ENCODE data around the gene EPHA10.
"Not testable (repeated sequence)": the region's sequence is repeated elsewhere in the genome, so short reads cannot be mapped to it uniquely, and the experiment has no call there.

EPHA10 gene

DNA sequence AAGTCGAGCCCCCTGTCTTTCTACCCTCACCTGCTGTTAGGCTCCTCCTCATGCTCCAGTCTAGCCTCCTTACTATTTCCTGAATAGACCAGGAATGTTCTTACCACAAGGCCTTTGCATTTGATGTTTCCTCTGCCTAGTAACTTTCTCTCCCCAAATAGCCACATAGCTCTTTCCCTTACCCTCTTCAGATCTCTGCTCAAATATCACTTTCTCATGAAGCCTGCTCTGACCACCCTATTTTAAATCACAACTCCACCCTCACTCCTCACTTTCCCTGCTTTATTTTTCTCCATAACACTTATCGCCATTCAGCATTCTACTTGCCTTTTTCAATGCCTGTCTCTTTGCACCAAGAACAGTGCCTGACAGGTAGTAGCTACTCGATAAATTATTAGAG lies 79.2 kb downstream of the EPHA10 start:
- CTCF ChIA-PET = interaction anchor here (1.4 to 14.9 kb wide), 2 partner anchors 10 to 83 kb away, joined by 4 to 359 read pairs; partner anchors contain the start of gene GNL2
- DNase-seq (ENCODE audit: extremely low spot score) = no peak
- POLR2A ChIA-PET = no interaction called here
- TF ChIP-seq, protein P1, sequence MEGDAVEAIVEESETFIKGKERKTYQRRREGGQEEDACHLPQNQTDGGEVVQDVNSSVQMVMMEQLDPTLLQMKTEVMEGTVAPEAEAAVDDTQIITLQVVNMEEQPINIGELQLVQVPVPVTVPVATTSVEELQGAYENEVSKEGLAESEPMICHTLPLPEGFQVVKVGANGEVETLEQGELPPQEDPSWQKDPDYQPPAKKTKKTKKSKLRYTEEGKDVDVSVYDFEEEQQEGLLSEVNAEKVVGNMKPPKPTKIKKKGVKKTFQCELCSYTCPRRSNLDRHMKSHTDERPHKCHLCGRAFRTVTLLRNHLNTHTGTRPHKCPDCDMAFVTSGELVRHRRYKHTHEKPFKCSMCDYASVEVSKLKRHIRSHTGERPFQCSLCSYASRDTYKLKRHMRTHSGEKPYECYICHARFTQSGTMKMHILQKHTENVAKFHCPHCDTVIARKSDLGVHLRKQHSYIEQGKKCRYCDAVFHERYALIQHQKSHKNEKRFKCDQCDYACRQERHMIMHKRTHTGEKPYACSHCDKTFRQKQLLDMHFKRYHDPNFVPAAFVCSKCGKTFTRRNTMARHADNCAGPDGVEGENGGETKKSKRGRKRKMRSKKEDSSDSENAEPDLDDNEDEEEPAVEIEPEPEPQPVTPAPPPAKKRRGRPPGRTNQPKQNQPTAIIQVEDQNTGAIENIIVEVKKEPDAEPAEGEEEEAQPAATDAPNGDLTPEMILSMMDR (IDR thresholded peaks at IDR 0.05; ENCODE audit: control extremely low read depth, extremely low read depth, low read depth, missing control alignments) = no peak

DNA sequence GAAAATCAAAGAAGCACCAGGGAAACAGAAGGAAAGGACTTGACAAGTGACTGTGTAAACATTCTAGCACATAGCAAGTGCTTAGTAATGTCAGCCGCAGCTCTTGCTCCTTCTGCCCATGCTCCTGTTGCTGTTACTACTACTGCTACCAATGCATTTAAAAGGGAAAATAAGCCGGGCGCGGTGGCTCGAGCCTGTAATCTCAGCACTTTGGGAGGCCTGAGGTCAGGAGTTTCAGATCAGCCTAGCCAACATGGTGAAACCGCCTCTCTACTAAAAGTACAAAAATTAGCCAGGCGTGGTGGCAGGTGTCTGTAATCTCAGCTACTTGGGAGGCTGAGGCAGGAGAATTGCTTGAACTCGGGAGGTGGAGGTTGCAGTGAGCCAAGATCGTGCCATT lies 80.7 kb downstream of the EPHA10 start:
- CTCF ChIA-PET = interaction anchor here (0.7 to 14.9 kb wide), 8 partner anchors 9 to 228 kb away, joined by 4 to 359 read pairs (median 7); partner anchors contain the start of genes CDCA8, GNL2 and MEAF6
- DNase-seq (ENCODE audit: extremely low spot score); POLR2A ChIA-PET: not testable (repeated sequence)

GRCh38 chr1:37682334-37682987 lies 82.5 kb downstream of the EPHA10 start:
- CTCF ChIA-PET = interaction anchor here (0.6 to 14.9 kb wide), 45 partner anchors 8 to 226 kb away, joined by 3 to 359 read pairs (median 4); partner anchors contain the start of genes CDCA8, DNALI1, GNL2 and MEAF6
- peak; percentile 71 for DNase-seq (ENCODE audit: extremely low spot score)
- POLR2A ChIA-PET = no interaction called here
- TF ChIP-seq, protein P1 (IDR thresholded peaks at IDR 0.05; ENCODE audit: control extremely low read depth, extremely low read depth, low read depth, missing control alignments) = peak; percentile 76

- no peak for DNase-seq (ENCODE audit: extremely low spot score)
- POLR2A ChIA-PET = no interaction called here
- TF ChIP-seq, protein P1 (IDR thresholded peaks at IDR 0.05; ENCODE audit: control extremely low read depth, extremely low read depth, low read depth, missing control alignments) = no peak
- CTCF ChIA-PET = interaction anchor here (1.0 to 14.9 kb wide), 17 partner anchors 7 to 231 kb away, joined by 3 to 359 read pairs (median 5); partner anchors contain the start of genes CDCA8, GNL2 and MEAF6
These were observed 84.0 kb downstream of the EPHA10 start for GRCh38 chr1:37680933-37681332.

GRCh38 chr1:37677808-37678207 lies 87.1 kb downstream of the EPHA10 start:
- POLR2A ChIA-PET = no interaction called here

DNA sequence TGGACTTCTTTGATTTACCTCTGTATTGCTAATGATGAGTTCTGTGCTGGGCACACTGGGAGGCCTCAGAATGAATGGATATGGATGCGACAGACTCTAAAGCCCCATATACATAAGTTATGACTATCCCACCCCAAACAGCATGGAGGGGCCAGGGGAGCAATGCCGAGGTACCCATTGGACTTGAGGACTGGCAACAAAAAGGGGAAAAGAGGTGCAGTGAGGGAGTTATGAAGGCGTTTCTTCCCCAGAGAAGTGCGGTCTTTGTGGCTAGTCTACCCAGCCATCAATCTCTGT lies 87.8 kb downstream of the EPHA10 start:
- ChIA-PET CTCF (interaction anchor here (1.0 to 14.9 kb wide), 5 partner anchors 12 to 222 kb away, joined by 3 to 359 read pairs (median 4); partner anchors contain the start of genes GNL2 and ZC3H12A), POLR2A (no interaction called here)
- no peak for DNase-seq (ENCODE audit: extremely low spot score)
- TF ChIP-seq, protein P1 (IDR thresholded peaks at IDR 0.05; ENCODE audit: control extremely low read depth, extremely low read depth, low read depth, missing control alignments) = no peak

More at GRCh38 chr1:37677808-37678207, 87.1 kb downstream of the EPHA10 start:
- TF ChIP-seq, protein P1 (IDR thresholded peaks at IDR 0.05; ENCODE audit: control extremely low read depth, extremely low read depth, low read depth, missing control alignments) = no peak
- no peak for DNase-seq (ENCODE audit: extremely low spot score)
- CTCF ChIA-PET = interaction anchor here (1.1 to 14.9 kb wide), 4 partner anchors 16 to 222 kb away, joined by 3 to 359 read pairs (median 9); partner anchors contain the start of gene GNL2
